ENCODE data around the gene NEK7.

The NEK7 gene

DNA sequence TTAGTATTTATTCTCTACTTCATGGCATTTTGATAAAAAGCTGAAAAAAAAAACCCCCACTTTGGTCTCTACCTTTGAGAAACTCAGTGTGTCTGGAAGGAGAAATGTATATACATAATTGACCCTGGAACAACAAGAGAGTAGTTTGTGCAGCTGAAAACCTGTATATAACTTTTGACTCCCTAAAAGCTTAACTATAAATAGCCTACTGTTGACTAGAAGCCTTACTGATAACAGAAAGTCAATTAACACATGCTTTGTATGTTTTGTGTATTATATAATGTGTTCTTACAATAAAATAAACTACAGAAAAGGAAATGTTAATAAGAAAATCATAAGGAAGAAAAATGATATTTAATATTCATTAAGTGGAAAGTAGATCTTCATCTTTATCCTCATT, 88.0 kb downstream of the NEK7 start:
- no peak overlapping the region for H3K27ac ChIP-seq
- TF ChIP-seq ZFX (IDR thresholded peaks at IDR 0.05; ENCODE audit: borderline replicate concordance) = no peak
- TF ChIP-seq, protein P1, sequence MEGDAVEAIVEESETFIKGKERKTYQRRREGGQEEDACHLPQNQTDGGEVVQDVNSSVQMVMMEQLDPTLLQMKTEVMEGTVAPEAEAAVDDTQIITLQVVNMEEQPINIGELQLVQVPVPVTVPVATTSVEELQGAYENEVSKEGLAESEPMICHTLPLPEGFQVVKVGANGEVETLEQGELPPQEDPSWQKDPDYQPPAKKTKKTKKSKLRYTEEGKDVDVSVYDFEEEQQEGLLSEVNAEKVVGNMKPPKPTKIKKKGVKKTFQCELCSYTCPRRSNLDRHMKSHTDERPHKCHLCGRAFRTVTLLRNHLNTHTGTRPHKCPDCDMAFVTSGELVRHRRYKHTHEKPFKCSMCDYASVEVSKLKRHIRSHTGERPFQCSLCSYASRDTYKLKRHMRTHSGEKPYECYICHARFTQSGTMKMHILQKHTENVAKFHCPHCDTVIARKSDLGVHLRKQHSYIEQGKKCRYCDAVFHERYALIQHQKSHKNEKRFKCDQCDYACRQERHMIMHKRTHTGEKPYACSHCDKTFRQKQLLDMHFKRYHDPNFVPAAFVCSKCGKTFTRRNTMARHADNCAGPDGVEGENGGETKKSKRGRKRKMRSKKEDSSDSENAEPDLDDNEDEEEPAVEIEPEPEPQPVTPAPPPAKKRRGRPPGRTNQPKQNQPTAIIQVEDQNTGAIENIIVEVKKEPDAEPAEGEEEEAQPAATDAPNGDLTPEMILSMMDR (IDR thresholded peaks at IDR 0.05) = no peak

DNA sequence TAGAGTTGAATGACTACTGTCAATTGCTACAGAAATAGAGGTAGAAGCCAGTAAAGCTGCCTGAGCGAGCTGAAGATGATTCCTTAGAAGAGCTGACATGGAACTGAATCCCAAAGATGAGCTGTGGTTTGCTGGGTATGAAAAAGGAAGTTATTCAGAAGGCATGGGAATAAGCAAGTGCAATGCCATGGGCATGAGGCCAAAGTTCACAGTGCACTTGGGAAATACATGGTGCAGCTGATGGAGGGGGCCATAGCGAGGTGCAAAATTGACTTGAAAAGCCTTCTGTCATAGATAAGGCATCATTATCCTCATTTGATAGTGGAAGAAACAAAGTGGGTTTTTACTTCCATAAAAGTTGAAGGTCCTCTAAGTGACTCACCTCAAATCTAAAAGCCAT, 88.6 kb downstream of the NEK7 start:
- TF ChIP-seq, protein P1 (IDR thresholded peaks at IDR 0.05) = no peak
- TF ChIP-seq ZFX (IDR thresholded peaks at IDR 0.05; ENCODE audit: borderline replicate concordance) = no peak

DNA sequence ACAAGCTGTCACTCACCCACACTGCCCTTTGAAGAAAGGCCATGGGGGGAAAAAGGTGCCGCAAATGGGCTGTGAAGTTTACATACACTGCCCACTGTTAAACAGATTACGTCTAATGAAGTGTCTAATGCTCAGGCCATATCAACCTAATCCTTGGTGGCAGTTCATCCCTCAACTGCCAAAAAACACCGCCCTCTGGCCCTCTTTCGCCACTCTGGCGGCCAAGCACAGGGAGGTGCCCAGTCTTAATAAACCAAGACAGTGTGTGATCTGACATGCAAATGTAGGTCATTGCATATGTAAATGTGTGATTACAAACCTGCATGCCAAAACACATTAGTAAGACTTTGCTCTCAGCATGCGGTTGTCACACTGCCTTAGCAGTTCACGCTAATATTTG, 89.5 kb downstream of the NEK7 start:
- H3K27ac ChIP-seq = no peak overlapping the region
- TF ChIP-seq, protein P1 (IDR thresholded peaks at IDR 0.05) = no peak
- TF ChIP-seq ZFX (IDR thresholded peaks at IDR 0.05; ENCODE audit: borderline replicate concordance) = no peak

More for the DNA sequence above, 88.6 kb downstream of the NEK7 start:
- H3K27ac ChIP-seq = no peak overlapping the region

DNA sequence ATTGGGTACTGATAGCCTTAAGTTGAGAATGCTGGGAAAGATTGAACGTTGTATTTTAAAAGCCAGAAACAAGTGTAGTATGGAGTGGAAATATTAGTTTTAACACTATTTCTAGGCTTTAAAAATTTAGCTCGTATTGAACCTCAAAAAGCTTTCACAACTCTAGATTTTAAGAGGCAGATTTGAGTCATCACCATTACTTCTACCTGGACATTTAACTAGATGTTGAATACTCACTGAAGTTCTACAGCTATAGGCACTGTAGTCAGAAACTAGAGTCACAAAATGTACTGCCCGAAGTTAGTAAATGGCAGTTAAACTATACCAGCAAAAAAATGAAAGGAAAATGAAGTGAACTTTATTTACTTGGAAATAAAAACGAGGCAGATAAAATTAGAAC, 96.5 kb downstream of the NEK7 start:
- no peak overlapping the region for H3K27ac ChIP-seq
- TF ChIP-seq, protein P1 (IDR thresholded peaks at IDR 0.05) = no peak
- TF ChIP-seq ZFX (IDR thresholded peaks at IDR 0.05; ENCODE audit: borderline replicate concordance) = no peak

DNA sequence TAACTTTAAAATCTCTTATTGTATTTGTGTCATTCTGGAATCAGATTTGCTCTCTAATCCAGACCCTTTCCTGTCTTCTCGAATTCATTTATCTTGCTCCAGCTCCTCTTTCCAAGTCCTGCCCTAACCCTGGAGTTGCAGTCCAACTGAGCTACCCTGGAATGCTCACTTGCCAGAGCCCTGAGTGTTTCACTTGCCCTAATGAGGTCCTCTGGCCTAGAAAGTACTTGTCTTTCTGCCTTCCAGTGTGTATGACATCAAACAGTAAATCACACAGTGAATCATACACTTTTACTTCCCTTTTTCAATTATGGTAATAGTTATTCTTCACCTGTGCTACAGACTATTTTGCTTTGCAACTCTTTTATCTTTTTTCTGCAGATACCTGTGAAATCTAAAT, 96.9 kb downstream of the NEK7 start:
- H3K27ac ChIP-seq = no peak overlapping the region
- TF ChIP-seq ZFX (IDR thresholded peaks at IDR 0.05; ENCODE audit: borderline replicate concordance) = no peak
- TF ChIP-seq, protein P1 (IDR thresholded peaks at IDR 0.05) = no peak

DNA sequence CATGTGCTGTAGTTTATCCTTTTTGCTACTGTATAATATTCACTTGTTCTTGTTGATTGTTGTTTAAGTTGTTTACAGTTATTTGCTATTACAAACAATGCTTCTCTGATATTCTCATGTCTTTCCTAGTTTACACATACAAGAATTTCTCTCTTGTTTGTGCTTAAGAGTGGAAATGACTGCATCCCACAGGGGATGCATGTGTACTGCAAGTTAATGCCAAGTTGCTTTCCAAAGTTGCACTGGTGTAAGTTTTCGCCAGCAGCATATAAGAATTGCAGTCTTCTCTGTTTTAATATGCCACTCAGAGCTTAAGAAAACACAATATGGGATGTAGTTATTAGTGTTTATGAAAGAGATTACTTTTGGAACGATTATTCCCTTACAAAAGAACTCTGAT, 97.7 kb downstream of the NEK7 start:
- H3K27ac ChIP-seq = no peak overlapping the region
- TF ChIP-seq, protein P1 (IDR thresholded peaks at IDR 0.05) = no peak
- TF ChIP-seq ZFX (IDR thresholded peaks at IDR 0.05; ENCODE audit: borderline replicate concordance) = no peak

DNA sequence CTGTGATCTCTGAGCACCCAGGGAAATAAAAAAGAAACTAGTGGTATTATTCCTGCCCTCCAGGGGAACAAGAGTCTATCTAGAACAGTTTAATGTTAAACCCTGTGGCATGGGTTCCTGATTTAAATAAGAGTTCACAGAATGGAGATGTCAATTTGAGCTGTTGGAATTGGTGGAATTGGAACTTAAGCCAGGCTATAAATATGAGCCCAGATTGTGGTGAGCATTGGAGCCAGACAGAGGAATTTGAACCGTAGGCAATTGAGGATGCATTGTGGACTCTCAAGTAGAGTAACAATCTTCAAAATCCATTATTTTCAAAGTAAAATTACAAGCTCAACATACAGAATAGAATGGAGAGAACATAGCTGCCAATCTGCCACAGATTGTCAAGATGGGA, 98.2 kb downstream of the NEK7 start:
- no peak for TF ChIP-seq ZFX (IDR thresholded peaks at IDR 0.05; ENCODE audit: borderline replicate concordance)
- TF ChIP-seq, protein P1 (IDR thresholded peaks at IDR 0.05) = no peak
- H3K27ac ChIP-seq = no peak overlapping the region
